ENCODE measurements around the gene RPS6KA1.

GRCh38 chr1:26580116-26580515 is 50.6 kb downstream of the RPS6KA1 start:
- TF ChIP-seq, protein P1, sequence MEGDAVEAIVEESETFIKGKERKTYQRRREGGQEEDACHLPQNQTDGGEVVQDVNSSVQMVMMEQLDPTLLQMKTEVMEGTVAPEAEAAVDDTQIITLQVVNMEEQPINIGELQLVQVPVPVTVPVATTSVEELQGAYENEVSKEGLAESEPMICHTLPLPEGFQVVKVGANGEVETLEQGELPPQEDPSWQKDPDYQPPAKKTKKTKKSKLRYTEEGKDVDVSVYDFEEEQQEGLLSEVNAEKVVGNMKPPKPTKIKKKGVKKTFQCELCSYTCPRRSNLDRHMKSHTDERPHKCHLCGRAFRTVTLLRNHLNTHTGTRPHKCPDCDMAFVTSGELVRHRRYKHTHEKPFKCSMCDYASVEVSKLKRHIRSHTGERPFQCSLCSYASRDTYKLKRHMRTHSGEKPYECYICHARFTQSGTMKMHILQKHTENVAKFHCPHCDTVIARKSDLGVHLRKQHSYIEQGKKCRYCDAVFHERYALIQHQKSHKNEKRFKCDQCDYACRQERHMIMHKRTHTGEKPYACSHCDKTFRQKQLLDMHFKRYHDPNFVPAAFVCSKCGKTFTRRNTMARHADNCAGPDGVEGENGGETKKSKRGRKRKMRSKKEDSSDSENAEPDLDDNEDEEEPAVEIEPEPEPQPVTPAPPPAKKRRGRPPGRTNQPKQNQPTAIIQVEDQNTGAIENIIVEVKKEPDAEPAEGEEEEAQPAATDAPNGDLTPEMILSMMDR (IDR thresholded peaks at IDR 0.05; ENCODE audit: low read length) = no peak
- no peak for TF ChIP-seq EZH2 (optimal IDR thresholded peaks at IDR 0.05; ENCODE audit: low read depth, low read length)

Measured in MM.1S (cell line).